Upper lobe of right lung (tissue), 1 donor: ENCODE data around the gene DPP10. TPM values are rescaled to one million over a fixed set of nuclear protein-coding genes. Genes with fewer than 3 reads are reported as not detected.
A peak's percentile ranks its signal among the peaks of the same experiment; 100 is the strongest.

ENCODE experiments used
- ATAC-seq: fragments of 200-7000 bp; cut with Tn5 transposase; one replicate; pipeline ENCODE4 v1.9.1; 2020; ENCODE audit warnings: mild to moderate bottlenecking, moderate library complexity
- DNase-seq: peaks from one replicate; pipeline ENCODE4 v3.0.0-alpha.2; 2020
- H3K27ac ChIP-seq: fragments of 200-600 bp; one replicate; pipeline ENCODE4 v1.8.0; 2022
- H3K27me3 ChIP-seq: fragments of 200-600 bp; one replicate; pipeline ENCODE4 v1.8.0; 2022; ENCODE audit warnings: mild to moderate bottlenecking
- H3K36me3 ChIP-seq: fragments of 200-600 bp; one replicate; pipeline ENCODE4 v1.8.0; 2022
- H3K4me1 ChIP-seq: fragments of 200-600 bp; one replicate; pipeline ENCODE4 v1.8.0; 2022
- H3K4me3 ChIP-seq: fragments of 200-600 bp; one replicate; pipeline ENCODE4 v1.8.0; 2022; ENCODE audit warnings: mild to moderate bottlenecking
- H3K9me3 ChIP-seq: fragments of 200-600 bp; one replicate; pipeline ENCODE4 v1.8.0; 2022
- intact Hi-C: fragments of 100-400 bp; cut with DNase I; formaldehyde crosslinking; loops from one replicate; pipeline ENCODE4 v1.11.0; 2022
- total RNA-seq: library from RNA; stranded (reverse); fragmentation: NEBNext Ultra II Directional; extraction: Animal tissue kit (Norgen Biotek cat#: 25700); gene quantifications from one replicate; pipeline ENCODE4 v1.2.1, GENCODE V29; 2021
- TF ChIP-seq, protein P1 (sequence below): fragments of 200-600 bp; IDR thresholded peaks from one replicate; pipeline ENCODE4 v1.8.0; 2022; ENCODE audit warnings: antibody characterized with exemption
- donor health status: DM: no; HTN: yes; CAD: no; lungs with severe emphysema.

DPP10 gene
- total RNA-seq, 1 donor from 2014 or later = 1.0 TPM

DNA sequence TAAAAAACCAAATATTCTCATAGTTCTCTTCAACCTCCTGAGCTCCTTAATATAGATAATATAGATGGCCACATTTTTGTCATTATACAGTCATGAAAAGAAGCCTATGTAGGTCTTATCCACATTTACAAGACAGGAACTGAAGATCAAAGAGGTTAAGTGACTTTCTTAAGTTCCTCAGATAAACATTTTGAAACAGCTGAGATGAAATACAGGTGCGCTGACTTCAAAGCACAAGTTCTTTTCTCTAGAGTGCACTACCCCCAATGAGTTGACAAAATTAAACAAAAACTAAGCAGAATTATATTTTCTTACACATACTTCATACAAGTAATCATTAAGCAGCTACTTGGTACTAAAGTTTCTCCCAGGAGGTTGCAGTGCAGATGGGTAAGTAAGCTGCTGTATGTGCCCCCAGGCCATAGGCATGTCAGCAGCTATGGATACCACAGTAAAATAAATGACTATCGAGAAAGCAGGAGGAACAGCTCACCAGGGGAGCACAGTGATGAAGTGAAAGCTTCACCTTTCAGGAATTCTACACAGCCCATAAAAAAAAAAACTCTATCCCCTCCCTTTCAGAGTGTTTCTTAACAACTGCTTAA lies 199.8 kb downstream of the DPP10 start:
- ATAC-seq (peak; percentile 28), DNase-seq (no peak)
- Histone ChIP-seq H3K36me3 (no peaks in the 10 kb centered on the region), H3K27ac (no peak overlapping the region), H3K4me3 (no peak overlapping the region), H3K27me3 (no peaks in the 10 kb centered on the region), H3K4me1 (no peaks in the 10 kb centered on the region), H3K9me3 (no peaks in the 10 kb centered on the region)
- intact Hi-C loops = no loop called here
- TF ChIP-seq, protein P1, sequence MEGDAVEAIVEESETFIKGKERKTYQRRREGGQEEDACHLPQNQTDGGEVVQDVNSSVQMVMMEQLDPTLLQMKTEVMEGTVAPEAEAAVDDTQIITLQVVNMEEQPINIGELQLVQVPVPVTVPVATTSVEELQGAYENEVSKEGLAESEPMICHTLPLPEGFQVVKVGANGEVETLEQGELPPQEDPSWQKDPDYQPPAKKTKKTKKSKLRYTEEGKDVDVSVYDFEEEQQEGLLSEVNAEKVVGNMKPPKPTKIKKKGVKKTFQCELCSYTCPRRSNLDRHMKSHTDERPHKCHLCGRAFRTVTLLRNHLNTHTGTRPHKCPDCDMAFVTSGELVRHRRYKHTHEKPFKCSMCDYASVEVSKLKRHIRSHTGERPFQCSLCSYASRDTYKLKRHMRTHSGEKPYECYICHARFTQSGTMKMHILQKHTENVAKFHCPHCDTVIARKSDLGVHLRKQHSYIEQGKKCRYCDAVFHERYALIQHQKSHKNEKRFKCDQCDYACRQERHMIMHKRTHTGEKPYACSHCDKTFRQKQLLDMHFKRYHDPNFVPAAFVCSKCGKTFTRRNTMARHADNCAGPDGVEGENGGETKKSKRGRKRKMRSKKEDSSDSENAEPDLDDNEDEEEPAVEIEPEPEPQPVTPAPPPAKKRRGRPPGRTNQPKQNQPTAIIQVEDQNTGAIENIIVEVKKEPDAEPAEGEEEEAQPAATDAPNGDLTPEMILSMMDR = no peak

DNA sequence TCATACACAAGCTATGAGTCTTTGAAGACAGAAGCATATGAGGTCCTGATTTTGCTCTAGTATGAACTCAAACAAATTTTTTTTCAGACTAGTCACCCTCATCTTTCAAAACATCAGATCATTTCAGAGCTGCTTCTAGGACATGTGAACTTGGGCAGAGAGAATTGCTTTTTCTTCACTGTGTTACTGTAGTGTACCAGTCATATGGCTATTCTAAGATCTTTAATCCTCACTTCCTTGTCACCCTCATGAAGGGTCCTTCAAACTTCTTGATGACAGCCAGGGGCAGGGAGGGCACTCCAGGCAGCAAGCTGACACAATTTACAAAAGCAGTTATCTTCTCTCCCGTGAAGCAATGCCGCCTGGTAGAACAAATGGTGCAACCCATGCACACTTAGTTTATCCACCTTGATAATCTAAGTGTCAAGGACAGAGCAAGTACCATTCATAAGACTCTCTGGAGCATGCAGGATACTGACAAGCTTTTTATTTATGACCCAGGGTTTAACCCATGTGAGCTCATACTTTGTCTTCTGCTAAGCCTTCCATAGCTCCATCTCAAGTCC lies 200.6 kb downstream of the DPP10 start:
- no peak for DNase-seq
- no peaks in the 10 kb centered on the region for H3K9me3 ChIP-seq
- H3K27ac ChIP-seq = no peak overlapping the region
- no peaks in the 10 kb centered on the region for H3K36me3 ChIP-seq
- TF ChIP-seq, protein P1 = no peak
- no peaks in the 10 kb centered on the region for H3K4me1 ChIP-seq
- intact Hi-C loops = no loop called here
- H3K27me3 ChIP-seq = no peaks in the 10 kb centered on the region
- H3K4me3 ChIP-seq = no peak overlapping the region
- ATAC-seq = peak; percentile 62

DNA sequence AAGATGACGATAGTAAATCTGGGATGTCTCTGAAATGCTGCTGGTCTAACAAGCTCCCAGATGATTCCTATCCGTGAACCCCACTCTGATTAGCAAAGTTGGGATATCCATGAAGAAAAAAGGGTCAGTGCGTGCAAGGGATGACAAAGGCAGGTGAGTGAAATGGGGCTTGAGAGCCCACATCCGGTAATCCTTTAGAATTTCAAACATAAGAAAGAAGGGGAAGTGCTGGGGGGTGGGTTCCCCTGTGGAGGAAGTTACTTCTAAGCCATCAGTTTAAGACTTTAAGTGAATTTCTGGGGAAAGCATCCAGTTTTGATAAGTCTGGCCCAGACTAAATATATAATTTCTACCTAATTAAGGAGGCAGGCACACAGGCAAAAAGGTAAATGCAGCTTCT lies 209.5 kb downstream of the DPP10 start:
- H3K27ac ChIP-seq = no peak overlapping the region
- DNase-seq (no peak), ATAC-seq (no peak)
- no peaks in the 10 kb centered on the region for H3K27me3 ChIP-seq
- no peaks in the 10 kb centered on the region for H3K36me3 ChIP-seq
- TF ChIP-seq, protein P1 = no peak
- H3K4me1 ChIP-seq = no peaks in the 10 kb centered on the region
- no peaks in the 10 kb centered on the region for H3K9me3 ChIP-seq
- intact Hi-C loops = no loop called here
- H3K4me3 ChIP-seq = no peak overlapping the region

DNA sequence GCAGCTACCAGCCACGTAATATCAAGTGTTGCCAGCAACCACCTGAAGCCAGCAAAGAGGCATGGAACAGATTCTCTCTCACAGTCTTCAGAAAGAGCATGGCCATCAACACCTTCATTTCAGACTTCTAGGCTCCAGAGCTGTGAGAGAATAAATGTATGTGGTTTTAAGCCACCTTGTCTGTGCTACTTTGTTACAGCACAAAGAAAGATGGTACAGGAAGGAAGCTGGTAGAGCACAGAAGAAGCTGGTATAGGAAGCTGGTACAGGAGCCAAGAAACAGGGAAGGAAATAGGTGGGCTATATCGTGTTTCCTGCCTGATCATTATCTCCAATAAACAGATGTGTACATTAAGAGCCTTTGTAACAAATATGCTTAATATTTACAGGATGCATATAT lies 217.4 kb downstream of the DPP10 start:
- Histone ChIP-seq H3K36me3 (no peaks in the 10 kb centered on the region), H3K4me3 (no peak overlapping the region), H3K4me1 (no peaks in the 10 kb centered on the region), H3K9me3 (no peaks in the 10 kb centered on the region), H3K27ac (no peak overlapping the region), H3K27me3 (no peaks in the 10 kb centered on the region)
- no peak for DNase-seq
- no peak for ATAC-seq
- TF ChIP-seq, protein P1 = no peak
- intact Hi-C loops = no loop called here

DNA sequence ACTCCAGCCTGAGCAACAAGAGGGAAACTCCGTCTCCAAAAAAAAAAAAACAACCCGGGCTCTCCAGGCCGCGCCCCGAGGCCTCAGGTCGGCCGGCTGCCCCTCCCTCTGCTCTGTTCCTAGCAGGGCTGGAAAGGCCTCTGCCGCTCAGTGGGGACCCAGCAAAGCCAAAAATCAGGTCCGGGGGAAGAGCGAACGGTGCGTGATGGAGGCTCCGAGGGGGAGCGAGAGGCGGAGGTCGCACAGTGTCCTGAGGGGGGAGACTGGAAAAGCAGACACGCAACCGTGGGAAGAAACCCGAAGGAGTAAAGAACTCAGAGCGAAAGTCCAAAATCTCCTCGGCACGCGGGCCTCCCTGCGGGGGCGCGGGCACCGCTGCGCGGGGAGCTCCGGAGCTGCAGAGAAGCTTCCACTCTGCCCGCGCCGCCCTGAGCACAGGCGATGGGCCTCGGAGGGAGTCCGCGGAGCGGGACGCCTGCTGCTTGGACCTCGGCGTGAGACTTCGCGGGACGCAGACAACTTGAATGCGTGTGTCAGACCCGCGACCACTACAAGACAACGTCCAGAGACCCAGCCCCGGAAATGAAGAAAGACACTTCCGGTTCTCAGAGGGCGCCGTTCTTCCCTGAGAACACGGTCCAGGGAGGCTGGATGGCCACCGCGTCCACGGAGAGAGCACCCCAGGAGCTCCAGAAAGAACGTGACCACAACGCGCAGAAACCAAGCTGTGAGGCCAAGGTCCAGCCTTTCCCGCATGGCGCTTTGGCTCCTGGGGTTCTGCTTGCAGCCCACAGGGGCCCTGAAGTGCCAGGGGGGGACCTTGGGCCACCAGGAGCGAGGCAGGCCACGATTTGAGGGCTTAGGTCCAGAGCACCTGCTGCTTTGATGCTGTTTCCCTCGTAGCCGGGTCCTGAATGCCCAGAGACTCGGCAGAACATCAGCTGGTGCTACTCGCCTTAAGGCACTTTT lies 219.8 kb downstream of the DPP10 start:
- H3K27me3 ChIP-seq = no peaks in the 10 kb centered on the region
- no peaks in the 10 kb centered on the region for H3K4me1 ChIP-seq
- no peaks in the 10 kb centered on the region for H3K9me3 ChIP-seq
- TF ChIP-seq, protein P1 = no peak
- ATAC-seq = peak; percentile 87
- intact Hi-C loops = no loop called here
- H3K36me3 ChIP-seq = no peaks in the 10 kb centered on the region
- DNase-seq = peak; percentile 78
- peak overlapping the region; percentile 54 for H3K4me3 ChIP-seq
- no peak overlapping the region for H3K27ac ChIP-seq
